NCI-H1092 treated with DMSO at 0.1 percent for 48 hours (cell line): Measurements from ENCODE around the gene MYLK4.
"Not testable (repeated sequence)": the region's sequence is repeated elsewhere in the genome, so short reads cannot be mapped to it uniquely, and the experiment has no call there.

Experiments used
- DNase-seq: peaks from one replicate; lab custom pipeline; 2025; lab: John Stamatoyannopoulos, UW

The MYLK4 gene

DNA sequence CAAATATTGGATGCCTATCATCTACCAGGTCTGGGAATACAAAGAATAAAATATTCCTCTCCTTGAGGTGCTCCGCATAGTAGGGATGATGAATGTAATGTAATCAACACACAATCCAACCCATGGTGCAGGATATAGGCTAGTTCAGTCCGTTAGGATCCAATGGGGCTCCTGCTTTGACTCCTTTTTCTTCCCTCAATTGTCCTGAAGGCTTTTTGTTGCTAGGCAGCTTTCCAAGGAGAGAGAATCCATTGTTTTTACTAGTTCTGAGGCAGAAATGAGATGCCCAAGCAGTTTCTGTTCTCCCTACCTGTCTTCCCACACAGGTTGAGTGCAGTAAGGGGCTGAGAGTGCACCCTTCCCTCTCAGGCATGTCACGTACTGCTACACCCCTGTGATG, 26.5 kb upstream of the MYLK4 start:
- no peak for DNase-seq

DNA sequence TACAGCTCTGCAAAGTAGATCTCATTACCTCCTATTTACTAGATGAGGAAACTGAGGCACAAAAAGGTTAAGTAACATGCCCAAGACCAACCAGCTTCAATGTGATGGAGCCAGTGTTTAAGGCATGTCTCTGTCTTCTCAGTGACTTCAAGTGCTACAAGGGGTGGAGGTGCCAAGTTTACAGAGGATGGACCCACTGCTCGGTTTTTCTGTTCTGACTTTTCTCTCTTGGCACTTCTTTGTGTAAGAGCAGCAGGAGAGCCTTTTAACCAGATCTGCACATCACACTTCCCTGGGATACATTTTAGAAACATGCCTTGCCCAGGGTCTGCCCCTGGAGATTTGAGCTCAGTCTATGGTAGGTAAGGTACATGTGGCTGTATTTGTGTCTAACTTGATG, 24.3 kb upstream of the MYLK4 start:
- no peak for DNase-seq

DNA sequence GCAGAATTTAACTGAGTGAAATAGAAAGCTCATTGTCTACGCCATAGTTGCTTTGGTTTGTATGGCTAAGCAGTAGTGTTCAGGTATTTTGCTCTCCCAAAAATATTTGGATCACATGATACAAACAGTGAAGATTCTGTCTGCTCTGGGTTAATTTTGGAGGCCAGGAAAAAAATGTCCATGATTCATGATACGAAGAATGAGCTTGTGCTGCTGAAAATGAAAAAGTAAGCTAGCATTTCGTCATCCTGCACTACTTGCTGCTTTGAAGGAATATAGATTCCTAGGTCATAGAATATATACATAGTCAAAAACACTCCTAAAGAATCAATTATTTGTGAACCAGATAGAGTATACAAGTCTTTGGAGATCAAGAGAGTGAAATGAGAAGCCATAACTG, 22.7 kb upstream of the MYLK4 start:
- no peak for DNase-seq

DNA sequence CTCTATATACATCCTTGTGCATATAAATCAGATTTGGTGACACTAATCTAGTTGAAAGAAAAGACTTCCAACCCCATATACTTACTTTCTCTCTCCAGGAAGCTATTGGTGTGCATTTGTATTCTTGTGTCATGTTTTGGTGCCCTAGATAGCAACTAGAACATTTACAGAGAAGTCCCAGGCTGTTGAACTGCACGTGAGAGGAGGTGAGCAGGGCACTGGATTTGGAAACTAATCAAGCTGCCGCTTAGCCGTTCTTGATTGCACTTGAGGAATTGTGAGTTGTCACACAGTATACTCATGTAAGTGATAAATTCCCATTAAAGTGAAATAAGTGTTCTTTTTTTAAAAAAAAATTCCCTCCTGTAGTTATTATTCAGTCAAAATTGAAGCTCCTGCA, 22.1 kb upstream of the MYLK4 start:
- DNase-seq = no peak

DNA sequence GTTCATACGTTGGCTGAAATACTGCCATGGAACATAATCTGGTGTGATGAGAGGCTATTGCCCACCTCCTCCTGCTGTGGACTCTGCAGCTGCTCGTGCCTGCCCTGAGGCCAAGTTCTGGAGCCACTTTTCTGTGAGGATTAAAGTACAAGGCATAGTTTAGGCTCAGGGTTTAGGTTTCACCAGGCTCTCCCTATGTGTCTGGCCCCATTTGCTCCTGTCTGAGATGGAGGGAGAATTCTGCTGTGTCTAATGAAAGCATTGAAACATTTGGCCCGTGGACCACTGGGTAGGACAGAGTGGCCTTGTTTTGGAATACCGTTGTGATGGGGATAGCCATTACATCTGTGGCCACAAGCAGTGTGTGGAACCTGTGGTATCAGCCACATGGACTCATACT, 20.4 kb upstream of the MYLK4 start:
- no peak for DNase-seq

DNA sequence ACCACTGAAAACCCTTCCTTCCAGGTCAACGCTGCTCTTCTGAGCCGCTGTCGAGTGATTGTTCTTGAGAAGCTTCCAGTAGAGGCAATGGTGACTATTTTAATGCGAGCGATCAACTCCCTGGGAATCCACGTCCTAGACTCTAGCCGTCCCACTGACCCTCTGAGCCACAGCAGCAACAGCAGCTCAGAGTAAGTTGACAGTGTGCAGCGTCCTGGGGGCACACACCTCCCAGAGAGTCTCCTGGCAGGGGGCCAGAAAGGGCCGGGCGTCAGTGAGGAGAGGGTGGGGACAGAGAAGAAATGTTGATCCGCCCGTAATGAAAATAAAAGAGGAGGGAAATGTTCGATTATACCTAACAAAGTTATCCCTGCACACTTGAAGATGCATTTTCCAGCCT, 19.4 kb upstream of the MYLK4 start:
- no peak for DNase-seq

DNA sequence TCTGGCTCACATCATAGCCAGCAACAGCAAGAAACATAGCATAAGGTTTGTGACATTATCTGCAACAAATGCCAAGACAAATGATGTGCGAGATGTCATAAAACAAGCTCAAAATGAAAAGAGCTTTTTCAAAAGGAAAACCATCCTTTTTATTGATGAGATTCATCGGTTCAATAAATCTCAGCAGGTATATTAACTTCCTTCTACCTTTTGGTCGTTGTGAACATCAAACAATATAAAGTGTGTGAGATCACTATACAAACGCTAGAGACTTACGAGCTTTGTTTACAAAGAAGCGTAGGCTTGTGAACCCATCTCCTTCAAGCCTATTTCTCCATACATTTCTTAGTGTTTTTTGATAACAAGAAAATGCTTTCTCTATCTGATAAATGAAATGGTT, 18.0 kb upstream of the MYLK4 start:
- DNase-seq = no peak

DNA sequence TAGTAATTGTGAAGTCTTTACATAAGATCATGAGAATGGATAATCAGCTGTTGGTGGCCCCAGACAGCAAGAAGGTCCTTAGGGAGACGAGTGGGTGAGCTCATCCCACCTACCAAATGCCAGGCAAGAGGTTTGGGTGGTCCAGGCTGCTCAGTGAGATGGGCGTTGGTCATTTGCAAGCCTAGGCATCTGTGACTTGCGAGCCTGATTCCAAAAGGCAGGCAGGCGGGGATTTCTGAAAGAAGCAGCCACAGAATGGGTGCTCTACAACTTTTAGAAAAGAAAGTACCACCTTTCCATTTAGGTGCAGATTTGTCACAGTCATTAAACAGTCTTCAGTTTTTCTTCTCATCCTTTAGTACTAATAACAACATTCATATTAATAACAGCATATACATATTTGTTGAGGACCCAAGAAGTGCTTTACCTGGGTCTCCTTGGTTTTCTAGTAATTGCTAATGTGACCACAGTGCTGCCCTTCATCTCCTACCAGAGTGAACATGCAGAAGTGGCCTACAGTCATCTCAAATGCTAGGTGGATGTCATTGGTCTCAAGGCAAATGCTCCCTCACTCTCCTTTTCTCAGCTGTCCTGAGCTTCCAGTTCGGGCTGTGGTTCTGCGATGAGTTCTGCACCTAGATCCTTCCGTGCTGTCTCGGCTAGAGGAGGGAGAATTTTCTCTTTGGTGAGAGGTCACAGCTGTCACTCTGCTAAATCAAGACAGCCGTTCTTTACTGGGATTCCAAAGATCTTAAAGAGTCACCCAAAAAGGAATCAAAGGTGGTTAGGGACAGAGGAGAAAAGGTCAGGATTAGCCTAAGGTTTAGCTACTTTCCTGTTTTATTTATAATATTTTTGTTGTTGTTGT, 17.2 kb upstream of the MYLK4 start:
- DNase-seq = no peak

DNA sequence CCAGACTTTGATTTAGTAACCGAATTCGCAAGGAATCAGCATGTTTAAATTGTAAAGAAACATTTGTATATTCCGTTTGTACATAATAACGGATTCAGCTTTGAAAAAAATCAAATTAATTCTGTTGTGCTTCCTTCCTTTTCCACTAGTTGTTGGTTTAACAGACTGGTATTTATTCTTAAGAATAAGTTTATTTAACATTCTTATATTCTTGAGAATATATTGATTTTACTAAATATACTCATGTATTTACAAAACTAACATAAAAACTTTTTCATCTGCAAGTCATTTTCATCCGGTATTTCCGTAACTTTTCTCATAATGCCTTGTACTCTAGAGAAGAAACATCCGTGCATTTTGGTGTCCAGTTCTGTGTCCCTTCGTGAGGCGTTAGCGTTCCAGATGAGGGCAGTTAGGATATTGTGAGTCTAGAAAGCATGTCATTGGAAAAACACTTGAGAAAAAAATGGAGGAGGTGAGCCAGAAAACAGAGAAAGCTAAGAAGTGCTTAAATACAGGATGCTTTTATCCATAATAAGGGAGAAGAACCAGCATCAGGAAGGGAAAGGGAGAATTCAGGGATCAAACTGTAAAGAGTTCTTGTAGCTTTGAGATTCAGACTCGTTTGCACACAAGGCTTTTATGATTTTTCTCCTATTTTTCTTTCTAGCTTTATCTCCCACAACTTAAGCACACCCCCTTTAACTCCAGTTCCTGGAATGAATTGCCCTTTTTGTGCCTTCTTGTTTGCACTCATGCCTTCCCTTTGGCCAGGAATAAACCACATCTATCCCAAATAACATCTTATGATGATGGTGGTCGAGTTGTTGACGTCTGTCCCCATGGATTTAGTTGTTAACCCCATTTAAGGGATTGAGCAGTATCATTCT, 16.3 kb upstream of the MYLK4 start:
- no peak for DNase-seq

DNA sequence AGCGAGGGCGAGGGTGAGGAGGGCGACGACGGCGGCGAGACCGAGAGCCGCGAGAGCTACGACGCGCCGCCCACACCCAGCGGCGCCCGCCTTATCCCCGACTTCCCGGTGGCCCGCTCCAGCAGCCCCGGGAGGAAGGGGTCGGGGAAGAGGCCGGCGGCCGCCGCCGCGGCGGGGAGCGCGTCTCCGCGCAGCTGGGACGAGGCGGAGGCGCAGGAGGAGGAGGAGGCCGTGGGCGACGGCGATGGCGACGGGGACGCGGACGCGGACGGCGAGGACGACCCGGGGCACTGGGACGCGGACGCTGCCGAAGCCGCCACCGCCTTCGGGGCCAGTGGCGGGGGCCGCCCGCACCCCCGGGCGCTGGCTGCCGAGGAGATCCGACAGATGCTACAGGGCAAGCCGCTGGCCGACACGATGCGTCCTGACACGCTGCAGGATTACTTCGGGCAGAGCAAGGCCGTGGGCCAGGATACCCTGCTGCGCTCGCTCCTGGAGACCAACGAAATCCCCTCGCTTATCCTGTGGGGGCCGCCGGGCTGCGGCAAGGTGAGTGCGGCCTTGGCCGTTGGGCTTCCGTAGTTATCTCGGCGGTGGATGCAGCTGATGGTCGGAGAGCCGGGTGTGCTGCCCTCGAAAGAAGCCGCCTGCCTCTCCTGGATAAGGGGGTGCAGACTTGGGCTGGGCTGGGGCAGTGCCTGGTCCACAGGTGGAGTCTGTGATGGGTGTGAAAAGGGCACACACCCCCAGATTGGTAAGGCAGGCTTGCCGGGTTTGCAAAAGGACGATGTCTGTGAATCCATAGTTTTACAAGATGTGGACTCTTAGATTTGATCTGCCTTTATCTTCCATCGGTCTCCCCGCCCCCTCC, 15.4 kb upstream of the MYLK4 start:
- no peak for DNase-seq

DNA sequence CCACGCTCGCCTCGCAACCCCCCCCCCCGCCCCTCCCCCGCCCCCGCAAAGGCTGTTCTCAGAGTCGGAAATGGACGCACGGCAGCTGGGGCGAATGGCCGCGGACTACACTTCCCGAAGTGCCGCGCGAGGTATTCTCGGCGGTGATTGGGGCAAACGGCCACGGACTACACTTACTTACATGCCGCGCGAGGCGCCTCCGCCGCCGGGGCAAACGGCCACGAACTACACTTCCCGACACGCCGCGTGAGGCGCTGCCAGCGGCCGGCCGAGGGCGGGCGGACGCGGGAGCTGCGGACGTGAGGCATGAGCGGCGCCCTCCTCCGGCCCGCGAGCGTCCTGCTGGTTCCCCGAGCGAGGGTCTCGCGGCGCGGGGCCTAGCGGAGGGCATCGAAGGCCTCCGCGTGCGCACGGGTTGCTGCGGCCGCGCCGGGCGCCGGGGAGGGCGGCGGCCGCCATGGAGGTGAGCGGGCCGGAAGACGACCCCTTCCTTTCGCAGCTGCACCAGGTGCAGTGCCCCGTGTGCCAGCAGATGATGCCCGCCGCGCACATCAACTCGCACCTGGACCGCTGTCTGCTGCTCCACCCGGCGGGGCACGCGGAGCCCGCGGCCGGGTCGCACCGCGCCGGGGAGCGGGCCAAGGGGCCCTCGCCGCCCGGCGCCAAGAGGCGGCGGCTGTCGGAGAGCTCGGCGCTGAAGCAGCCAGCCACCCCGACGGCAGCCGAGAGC, 14.6 kb upstream of the MYLK4 start, which contains the start of gene WRNIP1:
Gene WRNIP1 (plus strand): TSS at position 228 of the 730 bp plus-strand sequence. CDS start 230 bp downstream, at position 458.
- DNase-seq = peak; percentile 88

DNA sequence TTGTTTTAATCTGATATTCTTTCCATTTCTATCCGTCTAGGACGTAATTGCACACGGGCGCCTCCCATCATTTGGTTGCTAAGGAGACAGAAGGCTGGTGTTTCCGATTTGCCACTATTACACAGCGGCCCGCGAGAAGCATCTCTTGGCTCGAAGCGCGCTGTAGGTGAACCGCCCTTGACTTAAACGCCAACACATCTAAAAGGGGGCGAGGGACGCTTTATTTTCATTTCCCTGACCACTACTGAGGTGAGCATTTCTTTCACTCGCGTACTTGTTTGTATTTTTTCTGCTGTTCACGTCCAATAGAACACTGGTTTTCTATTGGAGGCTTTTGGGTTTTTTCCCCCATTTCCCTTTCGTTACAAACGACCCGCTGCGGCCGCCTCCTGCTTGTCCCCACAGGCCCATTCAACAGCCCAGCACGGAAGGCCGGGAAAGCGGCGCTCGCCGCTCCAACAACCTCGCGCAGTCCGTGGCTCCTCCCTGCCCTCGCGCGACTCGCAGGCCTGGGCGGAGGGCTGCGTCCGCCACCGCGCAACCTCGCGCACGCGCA, 14.0 kb upstream of the MYLK4 start:
- DNase-seq = peak; percentile 50

DNA sequence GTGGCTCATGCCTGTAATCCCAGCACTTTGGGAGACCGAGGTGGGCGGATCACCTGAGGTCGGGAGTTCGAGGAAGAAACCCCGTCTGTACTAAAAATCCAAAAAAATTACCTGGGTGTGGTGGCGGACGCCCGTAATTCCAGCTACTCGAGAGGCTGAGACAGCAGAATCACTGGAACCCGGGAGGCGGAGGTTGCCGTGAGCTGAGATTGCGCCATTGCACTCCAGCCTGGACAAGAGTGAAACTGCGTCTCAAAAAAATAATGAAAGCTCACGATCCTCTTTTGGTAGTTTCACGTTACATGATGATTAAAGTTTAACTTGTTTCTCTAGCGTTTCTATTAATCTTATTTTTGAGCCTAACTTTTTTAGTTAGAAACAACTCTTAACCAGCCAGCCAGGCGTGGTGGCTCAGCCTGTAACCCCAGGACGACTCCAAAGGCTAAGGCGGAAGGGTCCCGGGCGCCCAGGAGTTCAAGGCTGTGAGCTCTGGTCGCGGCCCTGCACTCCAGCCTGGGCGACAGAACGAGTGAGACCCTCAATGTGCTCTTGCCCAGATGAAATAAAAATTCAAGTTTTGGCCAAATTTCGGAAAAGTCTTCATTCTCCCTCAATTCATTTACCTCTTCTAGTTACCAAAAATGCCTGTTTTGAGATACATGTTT, 13.3 kb upstream of the MYLK4 start:
- DNase-seq = peak; percentile 50

DNA sequence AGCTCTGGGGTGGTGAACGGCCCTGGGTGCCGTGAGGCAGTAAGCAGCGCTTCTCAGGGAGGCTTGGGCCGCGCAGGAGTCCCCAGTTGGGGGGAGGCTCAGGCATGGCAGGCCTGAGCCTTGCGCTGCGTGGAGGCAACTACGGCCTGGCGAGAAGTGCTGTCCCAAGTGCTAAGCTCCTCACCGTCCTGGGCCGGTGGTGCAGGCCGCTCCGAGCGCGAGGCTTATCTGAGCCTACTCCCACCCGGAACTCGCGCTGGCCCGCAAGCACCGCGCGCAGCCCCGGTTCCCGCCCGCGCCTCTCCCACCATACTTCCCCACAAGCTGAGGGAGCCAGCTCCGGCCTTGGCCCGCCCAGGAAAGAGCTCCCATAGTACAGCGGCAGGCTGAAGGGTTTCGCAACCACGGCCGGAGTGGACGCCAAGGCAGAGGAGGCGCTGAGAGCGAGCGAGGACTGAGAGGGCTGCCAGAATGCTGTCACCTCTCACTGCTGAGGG, 12.7 kb upstream of the MYLK4 start:
- DNase-seq = no peak

DNA sequence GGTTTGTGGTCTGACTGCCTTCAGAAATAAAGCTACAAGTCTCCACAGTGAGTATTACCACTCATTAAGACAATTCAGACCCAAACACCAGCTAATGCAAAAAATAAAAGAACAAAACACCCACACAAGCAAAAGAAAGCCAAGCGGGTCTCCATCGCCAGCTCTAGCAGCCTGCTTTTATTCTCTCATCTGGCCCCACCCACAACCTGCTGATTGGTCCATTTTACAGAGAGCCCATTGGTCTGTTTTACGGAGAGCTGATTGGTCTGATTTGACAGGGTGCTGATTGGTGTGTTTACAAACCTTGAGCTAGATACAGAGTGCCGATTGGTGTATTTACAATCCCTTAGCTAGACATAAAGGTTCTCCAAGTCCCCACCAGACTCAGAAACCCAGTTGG, 12.1 kb upstream of the MYLK4 start:
- not testable (repeated sequence) for DNase-seq

DNA sequence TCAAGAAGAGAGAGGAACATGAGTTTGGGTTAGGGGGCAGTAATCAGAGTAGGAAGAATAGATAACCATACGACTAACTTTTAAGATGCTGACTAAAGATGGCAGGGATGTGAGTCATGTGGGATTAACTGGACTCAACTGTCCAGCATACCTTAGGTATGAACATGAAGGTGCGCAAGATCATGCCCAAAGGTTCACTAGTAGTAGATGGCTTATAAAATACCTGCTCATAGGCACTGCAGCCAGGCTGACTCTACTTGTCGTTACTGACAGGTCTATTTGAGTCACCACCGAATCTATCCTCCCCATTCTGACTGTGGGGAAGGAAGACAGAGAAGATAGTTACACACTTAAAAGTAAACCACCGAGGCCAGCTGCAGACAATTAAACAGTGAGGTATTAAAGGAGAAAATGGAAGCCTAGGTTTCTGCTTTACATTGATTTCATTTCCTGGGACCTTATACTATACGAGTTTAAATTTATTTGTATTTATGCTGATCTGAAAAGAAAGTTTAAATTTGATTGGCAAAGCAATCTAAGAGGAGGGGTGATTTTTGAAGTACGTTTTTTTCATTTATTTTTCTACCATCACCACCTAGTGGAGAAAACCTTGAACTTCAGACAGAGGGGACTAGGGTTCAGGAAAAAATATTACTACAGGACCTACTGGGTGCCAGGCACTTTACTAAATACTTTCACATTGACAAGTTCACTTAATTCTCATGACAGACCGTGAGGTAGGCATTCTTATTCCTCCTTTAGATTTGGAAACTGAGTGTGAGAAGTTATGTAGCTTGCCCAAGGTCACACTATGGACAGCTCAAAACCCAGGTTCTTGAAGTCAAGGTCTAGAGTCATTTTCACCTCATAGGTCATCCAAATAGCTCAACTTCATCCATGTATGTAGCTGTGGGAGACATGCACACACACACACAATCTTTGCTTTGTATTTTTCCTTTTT, 10.4 kb upstream of the MYLK4 start:
- DNase-seq = no peak

DNA sequence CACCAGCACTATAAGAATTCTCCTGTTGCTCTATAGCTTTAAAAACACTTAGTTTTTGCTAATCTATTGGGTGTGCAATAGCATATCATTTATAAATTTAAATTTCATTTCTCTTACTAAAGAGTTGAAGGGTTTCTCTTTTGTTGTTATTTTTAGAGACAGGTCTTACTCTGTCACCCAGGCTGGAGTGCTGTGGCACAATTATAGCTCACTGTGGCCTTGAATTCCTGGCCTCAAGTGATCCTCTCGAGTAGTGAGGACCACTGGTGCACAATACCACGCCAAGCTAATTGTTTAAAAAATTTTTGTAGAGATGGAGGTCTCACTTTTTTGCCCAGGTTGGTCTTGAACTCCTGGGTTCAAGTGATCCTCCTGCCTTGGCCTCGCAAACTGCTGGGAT, 8.3 kb upstream of the MYLK4 start:
- DNase-seq = no peak

DNA sequence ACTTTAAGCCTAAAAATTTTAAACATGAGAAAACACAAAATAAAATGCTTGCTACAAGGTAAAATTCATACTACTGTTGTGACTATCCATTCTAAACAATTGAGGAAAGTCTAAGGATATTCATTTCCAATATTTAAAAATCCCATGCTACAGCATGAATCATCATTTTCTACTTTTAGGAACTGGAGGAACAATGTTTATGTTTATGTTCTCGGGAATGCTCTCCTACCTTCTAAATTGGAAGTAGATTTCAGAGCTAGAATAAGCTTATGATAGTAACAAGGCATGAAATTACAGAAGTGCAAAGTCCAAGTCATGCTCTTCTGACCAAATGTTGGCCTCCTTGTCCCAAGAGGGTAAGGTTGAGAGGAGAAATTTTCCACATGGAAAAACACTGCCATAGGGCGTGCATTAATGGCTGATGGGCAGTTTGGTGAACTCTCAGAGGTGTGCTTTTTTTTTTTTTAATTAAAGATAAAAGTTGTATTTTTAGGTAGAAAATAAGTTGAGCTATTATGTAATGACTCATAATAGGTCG, 6.0 kb upstream of the MYLK4 start:
- no peak for DNase-seq

DNA sequence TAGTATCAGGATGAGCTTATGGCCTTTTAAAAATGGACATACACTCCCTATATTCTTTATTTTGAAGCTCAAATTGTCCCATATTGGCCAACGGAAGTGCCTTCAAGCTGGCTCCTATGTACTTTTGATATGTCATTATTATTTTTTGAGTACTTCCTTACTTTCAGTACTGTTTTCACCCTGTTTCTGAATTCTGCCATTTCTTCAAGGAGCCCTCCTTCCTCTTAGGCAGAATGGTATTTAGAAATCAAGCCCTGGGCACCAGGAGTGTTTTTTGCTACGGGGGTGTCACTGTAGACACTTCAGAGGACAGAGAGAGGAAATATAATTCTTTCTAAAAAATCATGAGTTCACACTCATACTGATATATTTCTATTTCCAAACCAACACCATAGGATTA, 5.5 kb upstream of the MYLK4 start:
- no peak for DNase-seq
